ENCODE measurements around the gene SYTL2. TPM values are rescaled to one million over a fixed set of nuclear protein-coding genes. Genes with fewer than 3 reads are reported as not detected.

SYTL2 gene
- total RNA-seq, 1 experiment from 2014 or later: 0.77 TPM

DNA sequence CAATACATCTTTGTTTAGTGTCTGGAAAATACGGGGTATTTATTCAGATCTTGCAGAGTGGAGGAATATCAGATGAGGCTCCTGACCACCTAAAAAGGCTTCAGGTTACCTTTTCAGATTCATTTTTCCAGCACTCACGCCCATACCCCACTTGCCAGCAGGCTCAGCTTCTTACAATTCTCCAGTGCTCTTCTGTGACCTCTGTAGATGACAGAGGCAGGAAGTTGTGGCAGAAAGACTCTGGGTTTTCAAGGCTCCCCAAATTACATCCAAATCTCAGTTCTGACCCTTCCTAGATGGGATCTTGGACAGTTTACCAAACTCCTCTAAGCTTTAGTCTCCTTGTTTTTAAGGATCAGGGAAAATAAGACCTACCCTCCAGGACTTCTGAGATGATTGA lies 61.1 kb downstream of the SYTL2 start:
- H3K27me3 ChIP-seq (replicated peaks; ENCODE audit: insufficient read depth, low read depth, low read length, poor library complexity): peaks cover 68% of the 10 kb centered on the region
- no peak overlapping the region for H3K27ac ChIP-seq (ENCODE audit: low read depth, low read length, poor library complexity, severe bottlenecking)
- no peak overlapping the region for H3K4me3 ChIP-seq (ENCODE audit: low read depth, low read length, poor library complexity, severe bottlenecking)
- no peaks in the 10 kb centered on the region for H3K36me3 ChIP-seq (ENCODE audit: insufficient read depth, low read length, poor library complexity, severe bottlenecking)
- CTCF ChIA-PET: no interaction called here
- POLR2A ChIA-PET (ENCODE audit: low non-redundant PET): no interaction called here
- H3K9me3 ChIP-seq (ENCODE audit: low read depth, low read length, poor library complexity, severe bottlenecking): no peaks in the 10 kb centered on the region
- H3K4me1 ChIP-seq (ENCODE audit: insufficient read depth, low read length, poor library complexity, severe bottlenecking): no peaks in the 10 kb centered on the region
- no TSS peak for BruUV-seq (replicated peaks)
- no peak for DNase-seq (ENCODE audit: low spot score)
- no peak for TF ChIP-seq EZH2 (IDR thresholded peaks at IDR 0.05; ENCODE audit: borderline replicate concordance, low read depth, low read length, poor library complexity, severe bottlenecking)
- no peak for TF ChIP-seq CTCF (conservative IDR thresholded peaks at IDR 0.05; ENCODE audit: low read depth, low read length)
- intact Hi-C loops (cut with micrococcal nuclease; ENCODE audit: unreplicated experiment): no loop called here

- no peak overlapping the region for H3K4me3 ChIP-seq (ENCODE audit: low read depth, low read length, poor library complexity, severe bottlenecking)
- CTCF ChIA-PET: no interaction called here
- no peak overlapping the region for H3K27ac ChIP-seq (ENCODE audit: low read depth, low read length, poor library complexity, severe bottlenecking)
- TF ChIP-seq CTCF (conservative IDR thresholded peaks at IDR 0.05; ENCODE audit: low read depth, low read length): no peak
- no peak for TF ChIP-seq EZH2 (IDR thresholded peaks at IDR 0.05; ENCODE audit: borderline replicate concordance, low read depth, low read length, poor library complexity, severe bottlenecking)
- no peak for DNase-seq (ENCODE audit: low spot score)
- H3K9me3 ChIP-seq (ENCODE audit: low read depth, low read length, poor library complexity, severe bottlenecking): no peaks in the 10 kb centered on the region
- POLR2A ChIA-PET (ENCODE audit: low non-redundant PET): no interaction called here
- no peaks in the 10 kb centered on the region for H3K4me1 ChIP-seq (ENCODE audit: insufficient read depth, low read length, poor library complexity, severe bottlenecking)
- H3K27me3 ChIP-seq (replicated peaks; ENCODE audit: insufficient read depth, low read depth, low read length, poor library complexity): peaks cover 71% of the 10 kb centered on the region
- no peaks in the 10 kb centered on the region for H3K36me3 ChIP-seq (ENCODE audit: insufficient read depth, low read length, poor library complexity, severe bottlenecking)
- BruUV-seq (replicated peaks): no TSS peak
- intact Hi-C loops (cut with micrococcal nuclease; ENCODE audit: unreplicated experiment): no loop called here
Observed at GRCh38 chr11:85749287-85749834, 61.6 kb downstream of the SYTL2 start.

DNA sequence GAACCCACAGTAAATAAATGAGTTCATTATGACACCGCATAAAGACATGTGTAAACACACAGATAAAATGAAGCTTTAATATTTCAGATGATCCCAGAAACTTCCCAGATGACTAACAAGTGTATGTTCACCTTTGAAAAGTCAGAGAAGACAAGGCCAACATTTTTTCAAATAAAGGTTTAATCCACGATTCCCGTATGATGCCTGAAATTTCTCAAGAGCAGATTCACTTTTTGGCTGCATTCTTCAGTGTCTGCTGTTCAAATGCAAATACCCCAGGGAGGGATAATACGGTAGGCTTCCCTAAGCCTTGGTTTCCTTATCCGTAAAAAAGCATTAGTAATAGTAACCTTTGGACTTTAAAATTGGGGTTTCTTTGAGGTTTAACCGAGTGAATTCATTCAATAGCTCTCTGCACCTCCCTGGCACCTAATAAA lies 62.5 kb downstream of the SYTL2 start:
- no peak for DNase-seq (ENCODE audit: low spot score)
- intact Hi-C loops (cut with micrococcal nuclease; ENCODE audit: unreplicated experiment): no loop called here
- POLR2A ChIA-PET (ENCODE audit: low non-redundant PET): no interaction called here
- CTCF ChIA-PET: no interaction called here
- BruUV-seq (replicated peaks): no TSS peak
- no peak overlapping the region for H3K27ac ChIP-seq (ENCODE audit: low read depth, low read length, poor library complexity, severe bottlenecking)
- no peaks in the 10 kb centered on the region for H3K36me3 ChIP-seq (ENCODE audit: insufficient read depth, low read length, poor library complexity, severe bottlenecking)
- TF ChIP-seq CTCF (conservative IDR thresholded peaks at IDR 0.05; ENCODE audit: low read depth, low read length) (no peak), EZH2 (IDR thresholded peaks at IDR 0.05; ENCODE audit: borderline replicate concordance, low read depth, low read length, poor library complexity, severe bottlenecking) (no peak)
- no peak overlapping the region for H3K4me3 ChIP-seq (ENCODE audit: low read depth, low read length, poor library complexity, severe bottlenecking)
- peaks cover 66% of the 10 kb centered on the region for H3K27me3 ChIP-seq (replicated peaks; ENCODE audit: insufficient read depth, low read depth, low read length, poor library complexity)
- no peaks in the 10 kb centered on the region for H3K9me3 ChIP-seq (ENCODE audit: low read depth, low read length, poor library complexity, severe bottlenecking)
- no peaks in the 10 kb centered on the region for H3K4me1 ChIP-seq (ENCODE audit: insufficient read depth, low read length, poor library complexity, severe bottlenecking)
